A673 (cell line): ENCODE measurements around the gene RAD23A. TPM values are rescaled to one million over a fixed set of nuclear protein-coding genes. Genes with fewer than 3 reads are reported as not detected.

Experiments
- BruUV-seq: library from RNA; stranded (reverse); fragments of 400-500 nt; replicated peaks from 2 replicates; lab custom pipeline; 2021; lab: Mats Ljungman, UMichigan
- CTCF ChIA-PET: fragments of 300-600 bp; sonication (Branson Sonifier 250); formaldehyde crosslinking; loops from one replicate; lab custom pipeline; 2022; ENCODE audit warnings: antibody characterized with exemption; lab: Charles Lee
- POLR2A ChIA-PET: fragments of 300-600 bp; sonication (Branson Sonifier 250); formaldehyde crosslinking; loops from one replicate; lab custom pipeline; 2022; ENCODE audit warnings: antibody characterized with exemption; ENCODE audit not compliant: low non-redundant PET; lab: Charles Lee
- DNase-seq: peaks from one replicate; pipeline ENCODE4 v3.0.0-alpha.2; 2015; ENCODE audit warnings: low spot score
- H3K27ac ChIP-seq: fragments of 200-600 bp; sonication (generic); 2 replicates; pipeline ENCODE4 v1.5.1; 2016; ENCODE audit warnings: mixed run types, low read depth, mild to moderate bottlenecking, mixed read lengths, antibody characterized with exemption, low read length; ENCODE audit not compliant: poor library complexity, severe bottlenecking
- H3K27me3 ChIP-seq: fragments of 200-600 bp; sonication (generic); replicated peaks from 2 replicates; pipeline ENCODE4 v1.6.1; 2017; ENCODE audit warnings: mixed run types, low read depth, mild to moderate bottlenecking, mixed read lengths, antibody characterized with exemption, low read length; ENCODE audit not compliant: insufficient read depth, poor library complexity
- H3K36me3 ChIP-seq: fragments of 200-600 bp; sonication (generic); 2 replicates; pipeline ENCODE4 v1.6.1; 2016; ENCODE audit warnings: mixed run types, mild to moderate bottlenecking, mixed read lengths, antibody characterized with exemption, low read length; ENCODE audit not compliant: insufficient read depth, poor library complexity, severe bottlenecking
- H3K4me1 ChIP-seq: fragments of 200-600 bp; sonication (generic); 2 replicates; pipeline ENCODE4 v1.6.1; 2017; ENCODE audit warnings: mixed run types, mild to moderate bottlenecking, mixed read lengths, antibody characterized with exemption, low read length; ENCODE audit not compliant: insufficient read depth, poor library complexity, severe bottlenecking
- H3K4me3 ChIP-seq: fragments of 200-600 bp; sonication (generic); 2 replicates; pipeline ENCODE4 v1.5.1; 2016; ENCODE audit warnings: low read depth, mixed run types, mild to moderate bottlenecking, mixed read lengths, low read length; ENCODE audit not compliant: poor library complexity, severe bottlenecking
- H3K9me3 ChIP-seq: fragments of 200-600 bp; sonication (generic); 2 replicates; pipeline ENCODE4 v1.6.1; 2016; ENCODE audit warnings: mixed run types, low read depth, mild to moderate bottlenecking, mixed read lengths, antibody characterized with exemption, low read length; ENCODE audit not compliant: poor library complexity, severe bottlenecking
- EZH2 ChIP-seq: fragments of 200-600 bp; sonication (generic); IDR thresholded peaks from 2 replicates; pipeline ENCODE4 v1.6.1; 2017; ENCODE audit warnings: borderline replicate concordance, low read depth, mild to moderate bottlenecking, mixed read lengths, antibody characterized with exemption, low read length; ENCODE audit not compliant: poor library complexity, severe bottlenecking
- intact Hi-C: fragments of 100-400 bp; cut with micrococcal nuclease; formaldehyde crosslinking; loops from one replicate; pipeline ENCODE4 v1.10.0; 2022; ENCODE audit not compliant: unreplicated experiment
- total RNA-seq: library from RNA; stranded (reverse); gene quantifications from 2 replicates; pipeline ENCODE4 v1.2.3, GENCODE V29; 2021
- TF ChIP-seq, protein P1 (sequence below): fragments of 300-800, 200-600 bp; sonication (generic); conservative IDR thresholded peaks from 2 replicates; pipeline ENCODE4 v1.5.1; 2017; ENCODE audit warnings: low read depth, mild to moderate bottlenecking, antibody characterized with exemption, low read length, moderate library complexity, mixed read lengths

Gene RAD23A
- total RNA-seq, 1 experiment from 2014 or later = 183 TPM

DNA sequence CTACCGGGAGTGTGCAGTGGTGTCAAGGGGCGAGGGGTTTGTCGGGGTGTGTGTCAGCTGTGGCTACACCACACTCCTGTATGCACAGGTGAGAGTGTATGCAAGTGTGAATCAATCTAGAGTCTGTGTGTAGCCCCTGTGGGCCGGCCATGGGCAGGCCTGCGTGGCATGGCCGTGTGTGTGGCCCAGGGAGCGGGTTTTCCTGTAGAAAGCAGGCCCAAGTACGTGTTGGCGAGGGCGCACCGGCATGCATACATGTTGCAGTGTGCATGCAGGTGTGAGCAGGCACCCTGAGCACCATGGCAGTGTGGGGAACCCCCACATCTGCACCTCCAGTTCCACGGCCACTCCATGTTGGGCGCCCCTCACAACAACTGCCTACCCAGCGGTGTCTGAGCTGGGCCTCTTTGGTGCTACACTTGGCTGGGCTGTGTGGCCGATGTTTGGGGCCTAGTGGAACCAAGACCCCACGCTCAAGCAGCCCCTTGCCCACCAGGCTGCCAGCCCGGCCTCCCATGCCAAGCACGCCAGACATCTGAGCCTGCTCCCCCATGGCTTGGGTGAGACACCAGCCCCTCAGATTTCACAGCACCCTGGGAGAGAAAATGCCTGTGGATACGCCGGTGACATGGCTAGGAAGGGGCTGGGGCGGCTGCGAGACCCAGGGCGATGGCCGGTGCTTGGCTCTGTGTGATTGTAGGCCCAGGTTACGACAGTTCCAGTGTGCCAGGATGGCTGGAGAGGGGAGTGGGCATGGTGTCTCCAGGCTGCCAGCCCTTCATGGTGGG, 51.7 kb downstream of the RAD23A start:
- Histone ChIP-seq H3K4me3 (peak overlapping the region; percentile 79), H3K9me3 (no peaks in the 10 kb centered on the region), H3K4me1 (peaks cover 4% of the 10 kb centered on the region), H3K36me3 (no peaks in the 10 kb centered on the region), H3K27me3 (no peaks in the 10 kb centered on the region), H3K27ac (peak overlapping the region; percentile 86)
- TF ChIP-seq, protein P1, sequence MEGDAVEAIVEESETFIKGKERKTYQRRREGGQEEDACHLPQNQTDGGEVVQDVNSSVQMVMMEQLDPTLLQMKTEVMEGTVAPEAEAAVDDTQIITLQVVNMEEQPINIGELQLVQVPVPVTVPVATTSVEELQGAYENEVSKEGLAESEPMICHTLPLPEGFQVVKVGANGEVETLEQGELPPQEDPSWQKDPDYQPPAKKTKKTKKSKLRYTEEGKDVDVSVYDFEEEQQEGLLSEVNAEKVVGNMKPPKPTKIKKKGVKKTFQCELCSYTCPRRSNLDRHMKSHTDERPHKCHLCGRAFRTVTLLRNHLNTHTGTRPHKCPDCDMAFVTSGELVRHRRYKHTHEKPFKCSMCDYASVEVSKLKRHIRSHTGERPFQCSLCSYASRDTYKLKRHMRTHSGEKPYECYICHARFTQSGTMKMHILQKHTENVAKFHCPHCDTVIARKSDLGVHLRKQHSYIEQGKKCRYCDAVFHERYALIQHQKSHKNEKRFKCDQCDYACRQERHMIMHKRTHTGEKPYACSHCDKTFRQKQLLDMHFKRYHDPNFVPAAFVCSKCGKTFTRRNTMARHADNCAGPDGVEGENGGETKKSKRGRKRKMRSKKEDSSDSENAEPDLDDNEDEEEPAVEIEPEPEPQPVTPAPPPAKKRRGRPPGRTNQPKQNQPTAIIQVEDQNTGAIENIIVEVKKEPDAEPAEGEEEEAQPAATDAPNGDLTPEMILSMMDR = no peak
- no peak for TF ChIP-seq EZH2
- BruUV-seq = no TSS peak
- intact Hi-C loops = no loop called here
- ChIA-PET POLR2A (no interaction called here), CTCF (no interaction called here)
- no peak for DNase-seq

DNA sequence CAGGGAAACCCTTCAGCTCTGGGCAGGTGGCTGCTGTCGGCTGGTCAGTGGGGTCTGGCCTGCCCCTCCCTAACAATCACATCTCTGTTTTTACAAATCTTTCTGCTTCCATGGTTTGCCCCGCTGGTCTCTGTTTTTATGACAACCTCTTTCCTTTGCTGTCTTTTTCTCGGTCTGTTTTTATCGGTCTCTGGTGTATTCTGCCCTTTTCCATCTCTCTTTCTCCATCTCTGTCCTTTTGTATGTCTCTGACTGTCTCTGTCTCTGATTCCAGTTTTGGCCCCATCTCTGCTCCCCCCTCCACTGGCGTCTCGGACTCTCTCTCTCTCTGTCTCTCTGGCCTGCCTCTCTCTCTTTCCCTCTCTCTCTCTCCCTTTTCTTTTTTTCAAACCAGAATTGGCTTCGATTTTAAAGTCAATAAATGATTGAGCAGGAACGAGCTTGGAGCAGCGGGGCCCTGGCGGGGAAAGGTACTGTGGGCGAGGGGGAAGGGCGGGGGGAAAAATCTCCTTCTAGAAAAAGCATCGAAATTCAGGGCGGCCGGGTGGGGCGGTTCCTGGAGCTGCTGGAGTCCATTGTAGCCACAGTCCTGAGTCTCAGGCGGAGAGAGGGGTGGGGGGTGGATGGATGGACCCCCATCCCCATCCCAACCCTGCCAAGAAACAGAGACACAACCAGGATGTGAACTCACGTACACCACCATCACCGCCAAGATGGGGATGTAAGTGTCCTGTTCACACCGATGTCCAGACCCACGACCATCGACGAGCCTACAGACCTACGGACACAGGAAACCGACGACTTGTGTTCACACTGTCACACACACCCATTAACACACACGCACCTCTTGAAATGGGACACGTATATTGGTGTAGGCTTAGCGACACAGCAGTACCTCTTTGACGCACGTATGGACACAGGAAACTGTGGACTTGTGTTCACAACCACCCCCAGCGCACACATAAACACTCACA, 52.6 kb downstream of the RAD23A start:
- TF ChIP-seq, protein P1 = no peak
- no peak for TF ChIP-seq EZH2
- peaks cover 4% of the 10 kb centered on the region for H3K4me1 ChIP-seq
- POLR2A ChIA-PET = no interaction called here
- intact Hi-C loops = no loop called here
- no peaks in the 10 kb centered on the region for H3K9me3 ChIP-seq
- no peak overlapping the region for H3K4me3 ChIP-seq
- DNase-seq = no peak
- H3K27me3 ChIP-seq = no peaks in the 10 kb centered on the region
- TSS peak; percentile 67 for BruUV-seq
- no peaks in the 10 kb centered on the region for H3K36me3 ChIP-seq
- CTCF ChIA-PET = no interaction called here
- no peak overlapping the region for H3K27ac ChIP-seq

DNA sequence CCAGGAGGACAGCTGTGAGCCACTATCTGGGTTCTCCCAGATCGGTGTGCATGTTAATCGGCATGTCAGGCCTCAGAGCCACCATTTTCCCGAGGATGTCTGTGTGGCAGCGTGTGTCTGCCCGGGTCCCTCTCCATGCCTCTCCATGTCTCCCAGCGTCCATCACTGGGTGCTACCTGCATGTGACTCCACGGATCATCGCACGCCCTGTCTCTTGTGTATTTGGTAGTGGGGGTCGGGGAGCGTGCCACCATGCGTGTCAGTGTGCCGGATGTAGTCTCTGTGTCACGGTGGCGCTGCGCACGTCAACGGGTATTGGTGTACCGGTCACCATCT, 55.5 kb downstream of the RAD23A start:
- no peak for DNase-seq
- BruUV-seq = no TSS peak
- no peaks in the 10 kb centered on the region for H3K27me3 ChIP-seq
- TF ChIP-seq, protein P1 = no peak
- no peak for TF ChIP-seq EZH2
- H3K9me3 ChIP-seq = no peaks in the 10 kb centered on the region
- H3K36me3 ChIP-seq = no peaks in the 10 kb centered on the region
- H3K4me1 ChIP-seq = peaks cover 4% of the 10 kb centered on the region
- H3K4me3 ChIP-seq = no peak overlapping the region
- ChIA-PET POLR2A (no interaction called here), CTCF (no interaction called here)
- H3K27ac ChIP-seq = no peak overlapping the region
- intact Hi-C loops = no loop called here
